ENCODE results near the gene SORBS2. TPM values are rescaled to one million over a fixed set of nuclear protein-coding genes. Genes with fewer than 3 reads are reported as not detected.
A peak's percentile ranks its signal among the peaks of the same experiment; 100 is the strongest.

SORBS2 gene
- total RNA-seq, 1 donor from 2014 or later: 1.1 TPM

- no peaks in the 10 kb centered on the region for H3K36me3 ChIP-seq (ENCODE audit: control insufficient read depth, insufficient read depth, low read length)
- no peak for FAIRE-seq
- H3K4me3 ChIP-seq (ENCODE audit: low read depth, low read length): no peak overlapping the region
- no peaks in the 10 kb centered on the region for H3K27me3 ChIP-seq (ENCODE audit: control insufficient read depth, insufficient read depth, low read length)
- no peak for DNase-seq (ENCODE audit: low read depth)
- no peak for TF ChIP-seq CTCF (IDR thresholded peaks at IDR 0.05; ENCODE audit: insufficient read depth, low read length, severe bottlenecking)
Measured at GRCh38 chr4:185702147-185702663, 109.8 kb downstream of the SORBS2 start.

GRCh38 chr4:185700630-185701029 lies 111.4 kb downstream of the SORBS2 start:
- H3K4me3 ChIP-seq (ENCODE audit: low read depth, low read length): no peak overlapping the region
- H3K36me3 ChIP-seq (ENCODE audit: control insufficient read depth, insufficient read depth, low read length): no peaks in the 10 kb centered on the region
- DNase-seq (ENCODE audit: low read depth): no peak
- H3K27me3 ChIP-seq (ENCODE audit: control insufficient read depth, insufficient read depth, low read length): no peaks in the 10 kb centered on the region
- FAIRE-seq: no peak
- no peak for TF ChIP-seq CTCF (IDR thresholded peaks at IDR 0.05; ENCODE audit: insufficient read depth, low read length, severe bottlenecking)

- DNase-seq (ENCODE audit: low read depth): peak; percentile 42
- no peak for FAIRE-seq
- no peak for TF ChIP-seq CTCF (IDR thresholded peaks at IDR 0.05; ENCODE audit: insufficient read depth, low read length, severe bottlenecking)
- Histone ChIP-seq H3K4me3 (ENCODE audit: low read depth, low read length) (no peak overlapping the region), H3K36me3 (ENCODE audit: control insufficient read depth, insufficient read depth, low read length) (no peaks in the 10 kb centered on the region), H3K27me3 (ENCODE audit: control insufficient read depth, insufficient read depth, low read length) (no peaks in the 10 kb centered on the region)
Measured at GRCh38 chr4:185700048-185700447, 111.9 kb downstream of the SORBS2 start.

GRCh38 chr4:185697488-185697887 lies 114.5 kb downstream of the SORBS2 start:
- FAIRE-seq (no peak), DNase-seq (ENCODE audit: low read depth) (no peak)
- TF ChIP-seq CTCF (IDR thresholded peaks at IDR 0.05; ENCODE audit: insufficient read depth, low read length, severe bottlenecking): no peak
- Histone ChIP-seq H3K27me3 (ENCODE audit: control insufficient read depth, insufficient read depth, low read length) (no peaks in the 10 kb centered on the region), H3K36me3 (ENCODE audit: control insufficient read depth, insufficient read depth, low read length) (no peaks in the 10 kb centered on the region), H3K4me3 (ENCODE audit: low read depth, low read length) (no peak overlapping the region)

- no peak for FAIRE-seq
Measured at GRCh38 chr4:185695743-185696142, 116.3 kb downstream of the SORBS2 start.

More at GRCh38 chr4:185695743-185696142, 116.3 kb downstream of the SORBS2 start:
- no peaks in the 10 kb centered on the region for H3K27me3 ChIP-seq (ENCODE audit: control insufficient read depth, insufficient read depth, low read length)
- no peak overlapping the region for H3K4me3 ChIP-seq (ENCODE audit: low read depth, low read length)
- no peak for DNase-seq (ENCODE audit: low read depth)
- TF ChIP-seq CTCF (IDR thresholded peaks at IDR 0.05; ENCODE audit: insufficient read depth, low read length, severe bottlenecking): no peak
- no peaks in the 10 kb centered on the region for H3K36me3 ChIP-seq (ENCODE audit: control insufficient read depth, insufficient read depth, low read length)
